MCF 10A (cell line): ENCODE results near the gene ARL15. TPM values are rescaled to one million over a fixed set of nuclear protein-coding genes. Genes with fewer than 3 reads are reported as not detected.
"Not testable (repeated sequence)": the region's sequence is repeated elsewhere in the genome, so short reads cannot be mapped to it uniquely, and the experiment has no call there.

Experiments
- BruUV-seq: library from RNA; stranded (reverse); fragments of 400-500 nt; replicated peaks from 2 replicates; lab custom pipeline; 2021; lab: Mats Ljungman, UMichigan
- CTCF ChIA-PET: fragments of 300-600 bp; sonication (Branson Sonifier 250); formaldehyde crosslinking; extraction: SDS; loops from one replicate; lab custom pipeline; 2021; ENCODE audit warnings: antibody characterized with exemption, inconsistent platforms; lab: Yijun Ruan, JAX
- POLR2A ChIA-PET: fragments of 300-600, 350-650 bp; sonication (Branson Sonifier 250); formaldehyde crosslinking; extraction: SDS; loops from one replicate; lab custom pipeline; 2020; ENCODE audit warnings: antibody characterized with exemption, inconsistent platforms; lab: Yijun Ruan, JAX
- DNase-seq: peaks from one replicate; pipeline ENCODE4 v3.0.0-alpha.2; 2018; ENCODE audit not compliant: unreplicated experiment
- H3K27ac Mint-ChIP-seq: one replicate; pipeline ENCODE4 v1.8.0; 2022; ENCODE audit warnings: mild to moderate bottlenecking, low read depth, mixed read lengths; ENCODE audit not compliant: unreplicated experiment
- H3K27me3 Mint-ChIP-seq: one replicate; pipeline ENCODE4 v1.8.0; 2022; ENCODE audit warnings: mixed read lengths; ENCODE audit not compliant: insufficient read depth, unreplicated experiment
- H3K36me3 Mint-ChIP-seq: one replicate; pipeline ENCODE4 v1.8.0; 2022; ENCODE audit warnings: mild to moderate bottlenecking, moderate library complexity, mixed read lengths; ENCODE audit not compliant: insufficient read depth, unreplicated experiment
- H3K4me1 Mint-ChIP-seq: one replicate; pipeline ENCODE4 v1.8.0; 2022; ENCODE audit warnings: mixed read lengths; ENCODE audit not compliant: insufficient read depth, unreplicated experiment
- H3K4me3 Mint-ChIP-seq: one replicate; pipeline ENCODE4 v1.8.0; 2022; ENCODE audit warnings: mild to moderate bottlenecking, moderate library complexity, mixed read lengths; ENCODE audit not compliant: unreplicated experiment
- H3K9me3 Mint-ChIP-seq: one replicate; pipeline ENCODE4 v1.8.0; 2022; ENCODE audit warnings: mixed read lengths; ENCODE audit not compliant: unreplicated experiment
- intact Hi-C: fragments of 100-400 bp; cut with micrococcal nuclease; formaldehyde crosslinking; loops from 2 replicates; pipeline ENCODE4 v1.14.1; 2022
- total RNA-seq: library from RNA; stranded (reverse); gene quantifications from 2 replicates; pipeline ENCODE4 v1.2.3, GENCODE V29; 2022
- TF ChIP-seq, protein P1 (sequence below): fragments of 200-600 bp; IDR thresholded peaks from one replicate; pipeline ENCODE4 v1.8.0; 2022; ENCODE audit warnings: antibody characterized with exemption, mild to moderate bottlenecking; ENCODE audit not compliant: unreplicated experiment

ARL15 gene
- total RNA-seq, 1 experiment from 2014 or later: 11.3 TPM

DNA sequence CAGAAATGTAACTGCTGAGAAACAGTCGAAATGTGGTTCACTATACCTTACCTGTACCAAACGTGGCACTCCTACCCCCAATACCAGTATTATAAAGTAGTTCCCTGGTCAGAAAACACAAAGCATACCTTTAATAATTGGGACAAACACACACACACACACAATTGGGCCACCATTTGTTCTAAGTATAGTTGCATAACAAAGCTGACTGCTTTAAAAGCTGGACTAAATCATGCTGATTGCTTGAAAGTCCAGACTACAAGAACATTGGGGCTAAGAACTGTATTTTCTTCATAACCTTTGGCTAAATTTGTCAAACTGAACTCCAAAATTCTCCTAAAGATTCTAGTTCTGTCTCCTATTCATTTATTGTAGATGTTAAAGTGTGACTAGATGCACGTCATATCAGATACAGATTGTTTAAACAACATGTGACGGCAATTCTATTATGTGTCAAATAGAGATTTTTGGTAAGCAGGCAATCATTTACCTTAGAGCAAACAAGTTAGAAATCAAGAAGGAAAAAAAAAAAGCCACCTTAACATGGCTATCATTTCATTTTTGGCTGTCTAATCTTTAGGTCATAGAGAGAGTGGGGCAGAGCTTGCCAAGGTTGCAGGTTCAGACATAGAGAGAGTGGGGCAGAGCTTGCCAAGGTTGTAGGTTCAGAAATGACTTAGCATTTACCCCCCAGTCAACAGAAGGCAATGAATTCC, 265.1 kb downstream of the ARL15 start:
- ChIA-PET POLR2A (interaction anchor here (1.1 kb wide), 1 partner anchor 46 kb away, joined by 3 read pairs; no protein-coding TSS in a partner anchor), CTCF (no interaction called here)
- Mint-ChIP-seq H3K27me3 (no peaks in the 10 kb centered on the region), H3K36me3 (no peaks in the 10 kb centered on the region), H3K4me3 (no peak overlapping the region), H3K4me1 (no peaks in the 10 kb centered on the region), H3K9me3 (no peaks in the 10 kb centered on the region), H3K27ac (no peak overlapping the region)
- BruUV-seq: no TSS peak
- TF ChIP-seq, protein P1, sequence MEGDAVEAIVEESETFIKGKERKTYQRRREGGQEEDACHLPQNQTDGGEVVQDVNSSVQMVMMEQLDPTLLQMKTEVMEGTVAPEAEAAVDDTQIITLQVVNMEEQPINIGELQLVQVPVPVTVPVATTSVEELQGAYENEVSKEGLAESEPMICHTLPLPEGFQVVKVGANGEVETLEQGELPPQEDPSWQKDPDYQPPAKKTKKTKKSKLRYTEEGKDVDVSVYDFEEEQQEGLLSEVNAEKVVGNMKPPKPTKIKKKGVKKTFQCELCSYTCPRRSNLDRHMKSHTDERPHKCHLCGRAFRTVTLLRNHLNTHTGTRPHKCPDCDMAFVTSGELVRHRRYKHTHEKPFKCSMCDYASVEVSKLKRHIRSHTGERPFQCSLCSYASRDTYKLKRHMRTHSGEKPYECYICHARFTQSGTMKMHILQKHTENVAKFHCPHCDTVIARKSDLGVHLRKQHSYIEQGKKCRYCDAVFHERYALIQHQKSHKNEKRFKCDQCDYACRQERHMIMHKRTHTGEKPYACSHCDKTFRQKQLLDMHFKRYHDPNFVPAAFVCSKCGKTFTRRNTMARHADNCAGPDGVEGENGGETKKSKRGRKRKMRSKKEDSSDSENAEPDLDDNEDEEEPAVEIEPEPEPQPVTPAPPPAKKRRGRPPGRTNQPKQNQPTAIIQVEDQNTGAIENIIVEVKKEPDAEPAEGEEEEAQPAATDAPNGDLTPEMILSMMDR: no peak
- no peak for DNase-seq
- intact Hi-C loops: no loop called here

DNA sequence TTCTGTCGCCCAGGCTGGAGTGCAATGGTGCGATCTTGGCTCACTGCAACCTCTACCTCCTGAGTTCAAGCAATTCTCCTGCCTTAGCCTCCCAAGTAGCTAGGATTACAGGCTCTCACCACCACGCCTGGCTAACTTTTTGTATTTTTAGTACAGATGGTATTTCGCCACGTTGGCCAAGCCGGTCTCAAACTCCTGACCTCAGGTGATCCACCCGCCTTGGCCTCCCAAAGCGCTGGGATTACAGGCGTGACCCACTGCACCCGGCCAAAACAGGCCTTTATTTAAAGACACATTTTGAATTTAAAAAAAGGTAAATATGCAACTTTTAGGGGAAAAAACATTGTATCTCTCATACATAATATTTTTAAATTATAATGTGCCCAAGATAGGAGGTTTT, 266.1 kb downstream of the ARL15 start:
- H3K36me3 Mint-ChIP-seq, H3K4me3 Mint-ChIP-seq, intact Hi-C loops, H3K9me3 Mint-ChIP-seq, BruUV-seq, H3K27me3 Mint-ChIP-seq, DNase-seq, CTCF ChIA-PET, H3K27ac Mint-ChIP-seq, H3K4me1 Mint-ChIP-seq: not testable (repeated sequence)
- POLR2A ChIA-PET: interaction anchor here (1.1 kb wide), 1 partner anchor 47 kb away, joined by 3 read pairs; no protein-coding TSS in a partner anchor

DNA sequence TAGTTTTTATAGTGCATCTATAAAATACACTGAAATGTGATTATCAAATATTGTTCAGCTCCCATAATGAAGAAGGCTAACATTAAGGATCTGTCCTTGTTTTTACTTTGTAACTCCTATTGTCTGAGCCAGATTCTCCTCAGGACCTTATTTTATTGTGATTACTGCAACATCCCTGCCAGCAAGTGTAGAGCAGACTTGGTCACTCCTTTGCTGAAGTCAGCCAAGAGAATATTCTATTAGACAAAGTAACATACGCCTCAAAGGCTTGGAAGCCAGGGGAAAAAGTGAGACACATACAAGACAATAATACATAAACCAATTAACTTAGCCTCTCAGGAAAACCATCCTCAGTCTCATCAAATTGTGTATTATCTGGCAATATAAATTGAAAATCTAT, 269.6 kb downstream of the ARL15 start:
- intact Hi-C loops: no loop called here
- CTCF ChIA-PET: no interaction called here
- POLR2A ChIA-PET: no interaction called here
- BruUV-seq: no TSS peak
- TF ChIP-seq, protein P1: no peak
- no peak for DNase-seq
- Mint-ChIP-seq H3K36me3 (no peaks in the 10 kb centered on the region), H3K27me3 (no peaks in the 10 kb centered on the region), H3K9me3 (no peaks in the 10 kb centered on the region), H3K4me1 (no peaks in the 10 kb centered on the region), H3K4me3 (no peak overlapping the region), H3K27ac (no peak overlapping the region)

DNA sequence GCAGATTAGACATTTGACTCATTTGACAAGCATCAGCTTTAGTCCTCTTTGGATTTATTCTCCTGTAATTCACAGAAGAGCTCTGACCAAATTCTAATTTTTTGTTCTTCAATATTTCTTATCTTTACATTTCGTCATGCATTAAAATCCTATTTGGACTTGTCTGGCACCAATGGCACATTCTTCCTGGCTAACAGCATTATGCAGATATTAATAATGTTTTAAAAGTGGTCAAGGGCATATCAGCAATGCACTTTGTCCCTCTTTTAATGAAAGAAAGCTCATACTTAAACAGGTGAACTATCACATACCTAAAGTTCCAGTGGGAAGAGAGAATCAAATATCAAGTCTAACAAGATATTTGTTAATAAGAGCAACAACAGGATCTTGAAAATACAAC, 270.4 kb downstream of the ARL15 start:
- BruUV-seq: no TSS peak
- H3K4me1 Mint-ChIP-seq: no peaks in the 10 kb centered on the region
- H3K9me3 Mint-ChIP-seq: no peaks in the 10 kb centered on the region
- H3K27ac Mint-ChIP-seq: no peak overlapping the region
- TF ChIP-seq, protein P1: no peak
- intact Hi-C loops: no loop called here
- POLR2A ChIA-PET: no interaction called here
- CTCF ChIA-PET: no interaction called here
- no peaks in the 10 kb centered on the region for H3K36me3 Mint-ChIP-seq
- no peak for DNase-seq
- H3K4me3 Mint-ChIP-seq: no peak overlapping the region
- no peaks in the 10 kb centered on the region for H3K27me3 Mint-ChIP-seq
